CD1c-positive myeloid dendritic cell (primary cell): ENCODE measurements around the gene PSMC5.

ENCODE experiments used
- DNase-seq: peaks from one replicate; pipeline ENCODE4 v3.0.0-alpha.2; 2016; ENCODE audit errors: extremely low spot score

The PSMC5 gene

GRCh38 chr17:63820963-63821561, 6.2 kb upstream of the PSMC5 start:
- DNase-seq = no peak

- no peak for DNase-seq
Observed at GRCh38 chr17:63821804-63822203, 5.4 kb upstream of the PSMC5 start.

- DNase-seq = no peak
Observed at GRCh38 chr17:63822537-63822936, 4.7 kb upstream of the PSMC5 start.

GRCh38 chr17:63823659-63824331, 3.4 kb upstream of the PSMC5 start:
- DNase-seq = no peak

- DNase-seq = no peak
Observed at GRCh38 chr17:63824362-63824761, 2.9 kb upstream of the PSMC5 start.

GRCh38 chr17:63826468-63827001, 696 bp upstream of the PSMC5 start:
- peak; percentile 34 for DNase-seq

- no peak for DNase-seq
Observed at GRCh38 chr17:63827801-63828221, 580 bp downstream of the PSMC5 start.

- DNase-seq = no peak
Observed at GRCh38 chr17:63828936-63829335, 1.7 kb downstream of the PSMC5 start.

- no peak for DNase-seq
Observed at GRCh38 chr17:63830278-63830677, 3.0 kb downstream of the PSMC5 start.

- DNase-seq = no peak
Observed at GRCh38 chr17:63830904-63831491, 3.8 kb downstream of the PSMC5 start.

- DNase-seq = no peak
Observed at GRCh38 chr17:63831505-63831904, 4.3 kb downstream of the PSMC5 start.

- DNase-seq = no peak
Observed at GRCh38 chr17:63832014-63832413, 4.8 kb downstream of the PSMC5 start.

- no peak for DNase-seq
Observed at GRCh38 chr17:63832455-63832854, 5.2 kb downstream of the PSMC5 start.

- no peak for DNase-seq
Observed at GRCh38 chr17:63833026-63833740, 6.0 kb downstream of the PSMC5 start.

- no peak for DNase-seq
Observed at GRCh38 chr17:63833741-63834373, 6.6 kb downstream of the PSMC5 start.

- DNase-seq = peak; percentile 80
Observed at GRCh38 chr17:63834431-63835166, 7.4 kb downstream of the PSMC5 start.

GRCh38 chr17:63835167-63835720, 8.0 kb downstream of the PSMC5 start:
- DNase-seq = no peak

GRCh38 chr17:63836811-63837210, 9.6 kb downstream of the PSMC5 start:
- no peak for DNase-seq

GRCh38 chr17:63837480-63837879, 10.2 kb downstream of the PSMC5 start:
- DNase-seq = no peak

GRCh38 chr17:63837962-63838600, 10.8 kb downstream of the PSMC5 start:
- no peak for DNase-seq
